Right lobe of liver (tissue), 4 donors: ENCODE measurements around the gene SORBS2.

ENCODE experiments used
- POLR2A ChIP-seq: fragments of 450-650 bp; IDR thresholded peaks from one replicate; pipeline ENCODE4 v1.6.1; 2017; ENCODE audit warnings: antibody characterized with exemption, mild to moderate bottlenecking
- TF ChIP-seq, protein P1 (sequence below), 4 donors: fragments of 200-600 bp in 3 of 4; fragments of 450-650 bp in 1 of 4; IDR thresholded peaks; one replicate each; pipeline versions ENCODE4 v1.5.1 to v1.8.0; 2016 to 2022; ENCODE audit warnings: antibody characterized with exemption in 4 of 4, mild to moderate bottlenecking in 2 of 4
- donor health status: DM: no; HTN: no; CAD: no.
- donor health status: DM: no; HTN: no; CAD: no.
- donor health status: DM: no; HTN: yes; CAD: no.

- TF ChIP-seq, protein P1, sequence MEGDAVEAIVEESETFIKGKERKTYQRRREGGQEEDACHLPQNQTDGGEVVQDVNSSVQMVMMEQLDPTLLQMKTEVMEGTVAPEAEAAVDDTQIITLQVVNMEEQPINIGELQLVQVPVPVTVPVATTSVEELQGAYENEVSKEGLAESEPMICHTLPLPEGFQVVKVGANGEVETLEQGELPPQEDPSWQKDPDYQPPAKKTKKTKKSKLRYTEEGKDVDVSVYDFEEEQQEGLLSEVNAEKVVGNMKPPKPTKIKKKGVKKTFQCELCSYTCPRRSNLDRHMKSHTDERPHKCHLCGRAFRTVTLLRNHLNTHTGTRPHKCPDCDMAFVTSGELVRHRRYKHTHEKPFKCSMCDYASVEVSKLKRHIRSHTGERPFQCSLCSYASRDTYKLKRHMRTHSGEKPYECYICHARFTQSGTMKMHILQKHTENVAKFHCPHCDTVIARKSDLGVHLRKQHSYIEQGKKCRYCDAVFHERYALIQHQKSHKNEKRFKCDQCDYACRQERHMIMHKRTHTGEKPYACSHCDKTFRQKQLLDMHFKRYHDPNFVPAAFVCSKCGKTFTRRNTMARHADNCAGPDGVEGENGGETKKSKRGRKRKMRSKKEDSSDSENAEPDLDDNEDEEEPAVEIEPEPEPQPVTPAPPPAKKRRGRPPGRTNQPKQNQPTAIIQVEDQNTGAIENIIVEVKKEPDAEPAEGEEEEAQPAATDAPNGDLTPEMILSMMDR (IDR thresholded peaks at IDR 0.05): no peak
- TF ChIP-seq POLR2A: no peak
Measured at GRCh38 chr4:185697488-185697887, 114.5 kb downstream of the SORBS2 start.
